GM11168 (cell line): ENCODE measurements around the gene MDGA2.
"Not testable (repeated sequence)": the region's sequence is repeated elsewhere in the genome, so short reads cannot be mapped to it uniquely, and the experiment has no call there.

Source experiments
- in situ Hi-C: fragments of 300-500 bp; cut with MboI; formaldehyde crosslinking; loops from one replicate; pipeline ENCODE4 v1.12.0; 2022; ENCODE audit warnings: low sequenced_read_pairs; ENCODE audit not compliant: unreplicated experiment

The MDGA2 gene

GRCh38 chr14:47366006-47366405 is 309.4 kb downstream of the MDGA2 start:
- in situ Hi-C loops, result no loop called here

GRCh38 chr14:47365233-47365632 is 310.2 kb downstream of the MDGA2 start:
- in situ Hi-C loops, result no loop called here

- in situ Hi-C loops, result no loop called here
These were observed 322.2 kb downstream of the MDGA2 start for GRCh38 chr14:47353186-47353585.

- in situ Hi-C loops, result no loop called here
These were observed 328.6 kb downstream of the MDGA2 start for GRCh38 chr14:47346849-47347248.

GRCh38 chr14:47345016-47345415 is 330.4 kb downstream of the MDGA2 start:
- in situ Hi-C loops, result no loop called here

GRCh38 chr14:47332939-47333338 is 342.5 kb downstream of the MDGA2 start:
- in situ Hi-C loops, result no loop called here

GRCh38 chr14:47332106-47332505 is 343.3 kb downstream of the MDGA2 start:
- in situ Hi-C loops, result no loop called here

- in situ Hi-C loops, result no loop called here
These were observed 347.0 kb downstream of the MDGA2 start for GRCh38 chr14:47328376-47328775.

GRCh38 chr14:47327336-47327735 is 348.1 kb downstream of the MDGA2 start:
- in situ Hi-C loops, result no loop called here

GRCh38 chr14:47322751-47323150 is 352.7 kb downstream of the MDGA2 start:
- in situ Hi-C loops, result no loop called here

GRCh38 chr14:47302121-47302520 is 373.3 kb downstream of the MDGA2 start:
- in situ Hi-C loops, result no loop called here

- in situ Hi-C loops, result no loop called here
These were observed 374.6 kb downstream of the MDGA2 start for GRCh38 chr14:47300796-47301195.

- in situ Hi-C loops, result no loop called here
These were observed 378.0 kb downstream of the MDGA2 start for GRCh38 chr14:47297374-47297773.

- in situ Hi-C loops, result no loop called here
These were observed 391.1 kb downstream of the MDGA2 start for GRCh38 chr14:47284283-47284682.

- in situ Hi-C loops, result not testable (repeated sequence)
These were observed 393.6 kb downstream of the MDGA2 start for GRCh38 chr14:47281761-47282160.

GRCh38 chr14:47278233-47278842 is 397.1 kb downstream of the MDGA2 start:
- in situ Hi-C loops, result no loop called here

GRCh38 chr14:47277703-47278102 is 397.7 kb downstream of the MDGA2 start:
- in situ Hi-C loops, result no loop called here

- in situ Hi-C loops, result no loop called here
These were observed 398.5 kb downstream of the MDGA2 start for GRCh38 chr14:47276931-47277330.

- in situ Hi-C loops, result no loop called here
These were observed 401.5 kb downstream of the MDGA2 start for GRCh38 chr14:47273939-47274338.

GRCh38 chr14:47270715-47271114 is 404.7 kb downstream of the MDGA2 start:
- in situ Hi-C loops, result no loop called here

- in situ Hi-C loops, result no loop called here
These were observed 405.5 kb downstream of the MDGA2 start for GRCh38 chr14:47269756-47270492.

- in situ Hi-C loops, result no loop called here
These were observed 410.6 kb downstream of the MDGA2 start for GRCh38 chr14:47264842-47265241.
